CMK (cell line): ENCODE data around the gene HOXB1.

Experiments
- DNase-seq: peaks from one replicate; pipeline ENCODE4 v3.0.0-alpha.2; 2010; ENCODE audit warnings: low read depth

Gene HOXB1

GRCh38 chr17:48567646-48568354 is 37.0 kb upstream of the HOXB1 start:
- no peak for DNase-seq

- no peak for DNase-seq
Measured at GRCh38 chr17:48567209-48567608, 36.4 kb upstream of the HOXB1 start.

DNA sequence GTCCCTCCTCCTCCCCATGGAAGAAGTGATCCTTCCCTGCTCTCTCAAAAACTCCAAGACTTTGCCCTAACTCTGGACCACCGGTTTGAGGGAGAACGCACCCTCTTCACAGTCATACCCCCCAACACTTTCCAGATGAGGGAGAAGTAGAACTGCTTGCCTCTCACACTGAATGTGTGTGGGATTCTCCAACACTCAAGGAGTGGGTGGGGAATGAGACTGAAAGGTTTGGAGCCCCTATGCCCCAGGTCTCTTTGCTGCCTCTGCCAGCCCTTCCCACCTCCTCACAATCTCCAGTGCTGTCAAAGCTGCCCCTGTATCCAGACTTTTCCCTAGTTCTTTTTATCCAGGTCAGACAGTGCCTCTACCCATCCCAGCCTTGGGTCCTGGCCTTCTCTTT is 35.9 kb upstream of the HOXB1 start:
- DNase-seq: no peak

DNA sequence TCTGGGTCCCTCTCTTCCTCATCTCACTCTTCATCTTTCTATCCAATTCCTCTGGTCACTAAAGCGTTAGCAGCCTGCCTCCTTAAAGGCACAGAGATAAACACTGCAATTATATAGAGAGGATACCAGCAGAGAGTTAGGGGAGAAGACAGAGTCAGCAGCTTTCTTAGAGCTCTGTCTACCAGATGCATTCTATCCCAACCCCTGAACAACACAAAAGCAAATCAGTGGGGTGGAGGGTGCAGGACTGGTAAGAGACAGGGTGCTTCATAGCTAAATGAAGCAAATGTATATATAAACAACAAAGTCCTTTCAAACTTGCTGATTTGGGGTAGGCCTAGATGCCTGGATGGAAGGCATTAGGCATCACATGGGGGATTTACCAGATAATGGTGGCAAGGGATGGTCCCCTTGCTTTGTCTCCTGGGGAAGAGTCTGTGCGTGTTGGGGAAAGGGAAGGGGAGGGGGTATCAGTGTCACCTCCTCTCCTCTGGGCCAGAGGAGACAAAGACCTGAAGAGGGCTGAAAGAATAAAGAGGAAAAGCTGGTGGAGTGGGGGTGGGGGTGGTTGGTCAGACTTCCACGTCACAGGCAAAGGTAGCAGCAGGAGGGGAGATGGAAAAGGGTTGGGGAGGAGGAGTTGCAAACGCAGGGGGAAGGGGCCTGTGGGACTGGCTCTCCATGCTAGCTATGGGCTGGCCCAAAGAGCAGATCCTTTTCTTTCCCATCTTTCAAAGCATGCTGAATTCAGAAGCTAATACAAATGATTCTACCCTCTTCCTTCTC is 35.3 kb upstream of the HOXB1 start:
- no peak for DNase-seq

DNA sequence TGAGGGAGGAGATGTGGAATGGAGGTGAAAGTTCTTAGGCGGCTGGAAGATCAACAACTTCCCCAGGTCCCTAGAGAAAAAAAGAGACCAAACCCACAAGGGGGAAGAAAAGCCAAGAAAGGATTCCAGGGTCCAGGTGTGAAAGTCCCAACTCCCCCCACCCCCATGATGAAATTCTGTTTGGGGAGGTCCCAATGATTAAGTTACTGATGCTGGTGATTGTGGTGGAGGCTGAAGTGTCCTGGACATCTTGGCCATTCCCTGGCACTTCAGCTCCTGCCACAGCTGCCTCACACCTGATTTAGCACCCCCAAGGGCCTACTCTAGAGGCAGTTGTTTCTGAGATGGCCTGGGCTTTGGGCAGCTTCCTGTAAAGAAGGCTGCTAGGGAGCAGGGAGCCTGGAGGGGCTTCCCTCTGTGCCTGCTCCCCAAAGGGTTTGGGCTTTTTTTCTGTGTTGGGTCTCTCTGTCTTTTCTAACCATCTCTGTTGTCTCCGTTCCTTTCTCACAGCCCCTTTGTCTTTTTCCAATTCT is 34.3 kb upstream of the HOXB1 start:
- no peak for DNase-seq

DNA sequence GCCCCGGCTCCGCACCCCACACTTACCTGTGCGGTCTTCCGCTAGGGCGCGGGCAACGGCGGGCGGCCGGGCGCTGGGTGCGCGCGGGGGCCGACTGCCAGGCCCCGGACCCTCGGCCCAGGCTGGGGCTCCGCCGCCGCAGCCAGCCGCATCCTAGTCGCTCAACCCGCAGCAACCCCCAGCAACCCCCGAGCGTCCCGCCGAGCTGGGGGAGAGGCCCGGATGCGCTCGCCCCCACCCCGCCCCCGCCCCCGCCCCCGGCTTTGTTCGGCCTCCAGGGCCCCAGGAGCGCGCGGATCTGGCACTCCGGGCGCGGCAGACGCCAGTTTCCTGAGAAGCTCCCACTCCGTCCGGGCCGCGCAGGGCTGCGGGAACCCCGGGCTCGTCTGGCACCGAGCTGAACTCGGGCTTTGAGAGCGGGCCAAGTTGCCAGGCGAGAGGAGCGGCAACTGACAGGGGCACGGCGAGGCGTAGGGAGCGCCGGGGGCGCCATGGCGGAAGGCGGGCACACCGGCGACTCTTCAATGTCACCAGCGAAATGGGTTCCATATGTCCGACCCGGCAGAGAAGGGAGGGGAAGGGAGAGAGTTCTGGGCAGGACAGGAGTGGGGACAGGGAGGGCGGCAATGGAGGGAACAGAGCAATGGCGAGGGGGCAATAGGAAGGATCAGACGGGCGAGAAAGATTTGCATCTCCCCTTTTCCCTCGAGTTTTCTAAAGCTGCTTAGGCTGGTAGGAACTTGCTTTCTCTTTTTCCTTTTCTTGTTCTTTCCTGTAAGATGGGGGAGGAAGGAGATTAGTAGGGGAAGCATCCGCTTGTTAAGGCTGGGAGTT is 33.6 kb upstream of the HOXB1 start:
- no peak for DNase-seq

DNA sequence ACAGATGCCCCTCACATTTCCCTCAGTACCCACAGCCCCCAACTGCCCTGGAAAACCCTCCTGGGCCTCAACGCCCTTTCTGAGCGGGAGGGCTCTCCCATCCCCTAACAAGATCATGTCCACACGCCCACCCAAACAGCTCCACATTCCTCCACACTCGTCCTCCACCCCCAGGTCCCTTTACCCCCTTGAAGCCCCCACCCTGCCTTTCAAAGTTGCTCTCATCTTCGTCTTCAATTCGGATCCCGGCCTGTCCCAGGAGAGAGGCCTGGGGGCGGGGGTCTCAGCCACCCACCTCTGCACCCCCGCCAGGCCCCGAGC is 33.0 kb upstream of the HOXB1 start:
- DNase-seq: no peak

GRCh38 chr17:48563385-48563838 is 32.6 kb upstream of the HOXB1 start:
- DNase-seq: no peak

- no peak for DNase-seq
Measured at GRCh38 chr17:48562934-48563333, 32.1 kb upstream of the HOXB1 start.

- DNase-seq: no peak
Measured at GRCh38 chr17:48561884-48562810, 31.3 kb upstream of the HOXB1 start.

DNA sequence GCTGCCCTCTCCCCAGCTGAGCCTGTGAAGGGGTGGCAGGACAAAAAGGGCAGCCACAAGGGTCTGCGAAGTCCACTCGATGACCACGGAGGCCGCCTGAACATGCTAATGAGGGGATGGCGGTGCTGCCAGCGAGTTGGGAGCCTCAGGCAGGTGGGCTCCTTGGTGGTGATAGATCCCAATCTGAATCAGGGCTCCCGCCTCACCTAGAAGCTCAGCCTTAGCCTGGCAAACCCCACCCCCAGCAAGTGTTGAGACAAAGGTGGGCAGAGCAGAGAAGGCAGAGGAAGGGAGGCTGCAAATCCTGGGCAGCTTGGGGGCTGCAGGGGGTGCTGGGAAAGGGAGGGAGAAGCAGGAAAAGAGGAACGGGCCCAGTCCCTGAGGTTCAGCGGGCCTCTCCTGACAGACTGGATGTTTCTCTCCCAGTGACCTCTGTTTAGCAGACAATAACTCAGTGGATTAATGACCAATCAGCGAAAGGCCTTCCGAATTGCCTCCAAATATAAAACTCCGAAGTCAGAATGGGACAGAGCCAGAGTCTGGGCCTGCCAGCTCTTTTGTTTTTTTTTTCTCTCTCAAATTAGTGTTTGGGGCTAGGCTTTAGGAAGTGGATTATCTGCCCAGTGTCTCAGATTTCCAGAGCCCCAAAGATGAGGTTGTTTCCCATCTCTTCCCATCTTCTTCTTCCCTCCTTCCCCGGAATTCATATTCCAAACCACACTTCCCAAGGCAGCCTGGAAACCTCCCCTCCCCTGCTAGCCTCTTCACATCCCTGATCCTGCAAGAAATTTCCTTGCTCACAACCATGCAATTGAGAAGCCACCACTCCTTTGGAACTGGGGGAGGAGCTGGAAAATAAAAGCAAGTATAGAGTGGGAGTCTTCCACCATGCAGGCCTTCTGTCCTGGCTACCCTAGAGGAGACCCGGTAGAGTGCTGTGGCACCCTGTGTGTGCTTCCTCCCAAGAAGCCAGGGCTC is 29.3 kb upstream of the HOXB1 start:
- DNase-seq: no peak

GRCh38 chr17:48559122-48559839 is 28.5 kb upstream of the HOXB1 start:
- DNase-seq: no peak

DNA sequence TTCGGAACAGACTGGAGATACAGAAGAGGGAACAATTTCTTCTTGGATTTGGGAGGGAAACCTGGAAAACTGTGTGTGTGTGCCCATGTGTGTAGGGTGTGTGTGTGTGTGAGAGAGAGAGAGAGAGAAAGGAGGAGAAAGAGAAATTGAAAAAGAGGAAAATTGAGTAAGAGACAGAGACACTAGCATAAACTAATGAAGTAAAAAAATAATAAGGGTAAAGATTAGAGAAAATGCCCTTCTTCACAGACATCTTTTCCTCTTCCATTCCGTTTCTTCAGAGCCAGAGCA is 28.0 kb upstream of the HOXB1 start:
- no peak for DNase-seq

GRCh38 chr17:48558057-48558830 is 27.4 kb upstream of the HOXB1 start:
- DNase-seq: no peak

DNA sequence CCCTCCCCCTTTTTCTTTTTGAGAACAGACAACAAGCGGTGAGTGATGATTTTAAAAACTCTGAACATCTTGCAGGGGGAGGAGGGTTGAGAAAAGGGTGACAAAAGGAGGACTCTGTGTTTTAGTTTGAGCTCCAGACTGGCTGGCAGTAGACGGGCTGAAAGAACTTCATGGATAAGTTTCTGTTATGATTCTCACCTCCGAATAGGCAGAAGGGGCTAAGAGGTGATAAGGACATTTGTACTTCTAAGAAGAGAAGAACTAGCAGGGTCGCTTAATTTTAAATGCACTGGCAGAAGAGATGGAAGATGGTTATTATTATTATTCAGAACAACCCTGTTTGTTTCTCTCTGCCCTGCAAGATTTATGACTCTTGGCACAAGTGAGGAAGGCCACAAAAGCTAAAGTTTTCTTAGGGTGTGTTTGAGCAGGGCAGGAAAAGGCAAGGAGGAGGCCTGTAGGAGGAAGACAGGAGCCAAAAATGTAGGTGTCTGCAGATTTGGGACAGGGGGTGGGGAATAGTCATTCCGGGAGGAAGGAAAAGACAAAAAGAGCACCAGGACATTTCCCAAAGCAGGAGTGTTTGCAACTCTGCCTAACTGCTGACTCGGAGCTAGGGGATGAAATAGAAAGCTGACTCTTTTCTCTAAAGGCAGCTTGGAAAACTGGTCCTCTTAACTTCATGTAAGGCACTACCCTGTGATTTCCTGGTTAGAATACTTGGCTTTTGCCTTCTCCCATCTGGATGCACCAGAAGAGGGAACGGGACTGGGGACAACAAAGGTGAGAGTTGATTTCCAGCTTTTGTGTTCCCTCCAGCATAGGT is 26.0 kb upstream of the HOXB1 start:
- DNase-seq: no peak

DNA sequence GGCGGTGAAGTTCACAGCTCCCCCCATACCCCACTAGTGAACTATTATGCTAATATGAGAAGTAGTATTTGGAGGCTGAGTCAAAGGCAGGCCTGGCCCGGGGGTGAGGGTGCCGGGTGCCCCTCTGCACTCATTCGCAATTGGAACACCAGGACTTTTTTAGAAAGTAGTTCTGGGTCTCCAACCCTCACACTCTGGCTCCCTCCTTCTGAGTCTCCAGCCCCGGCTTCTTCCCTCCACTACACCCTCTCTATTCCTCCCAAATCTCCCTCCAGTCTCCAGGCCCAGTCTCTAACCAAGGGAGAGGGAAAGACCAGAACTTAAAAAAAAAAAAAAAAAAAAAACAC is 25.4 kb upstream of the HOXB1 start:
- no peak for DNase-seq

DNA sequence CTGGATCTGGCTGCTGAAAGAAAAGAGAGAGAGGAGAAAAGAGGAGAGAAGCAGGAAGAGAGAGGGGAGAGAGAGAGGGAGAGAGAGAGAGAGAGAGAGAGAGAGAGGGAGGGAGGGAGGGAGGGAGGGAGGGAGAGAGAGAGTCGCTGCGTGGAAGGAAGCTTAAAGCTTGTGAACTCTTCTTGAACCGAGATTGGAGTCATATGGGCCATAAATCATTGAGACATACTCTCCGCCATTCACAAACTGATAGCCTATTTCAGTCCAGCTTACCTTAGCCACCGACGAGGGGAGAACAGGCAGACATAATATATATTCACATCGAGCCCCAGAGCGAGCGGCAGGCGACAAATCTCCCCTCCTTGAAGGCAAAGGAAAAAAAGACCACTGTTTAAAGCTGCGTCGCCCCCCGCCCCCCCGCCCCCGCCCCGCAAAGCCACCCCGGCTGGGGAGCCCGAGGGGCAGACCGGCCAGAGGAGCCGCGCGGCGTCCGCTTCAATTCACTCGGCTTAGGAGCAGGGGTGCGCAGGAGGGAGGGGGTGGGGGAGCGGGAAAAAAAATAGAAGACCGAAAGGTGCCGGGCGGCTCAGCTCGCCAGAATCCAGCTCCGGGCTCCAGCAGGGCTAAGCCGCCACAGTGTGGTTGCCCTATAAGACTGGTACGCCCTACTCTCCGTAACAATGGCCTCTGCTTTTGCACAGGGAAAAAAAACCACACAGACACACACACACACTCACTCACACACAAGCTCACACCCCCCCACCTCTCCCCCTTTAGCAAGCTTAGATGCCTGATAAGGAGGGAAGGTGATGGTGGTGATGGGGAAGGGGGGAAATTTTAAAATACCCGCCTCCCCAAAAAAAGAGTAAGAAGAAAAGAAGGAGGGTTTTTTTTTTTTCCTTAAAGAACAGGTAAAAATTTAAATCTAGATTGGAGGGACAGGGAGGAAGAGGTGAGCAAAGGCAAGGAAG is 24.7 kb upstream of the HOXB1 start:
- DNase-seq: no peak
